ENCODE data around the gene SERPINB8. TPM values are rescaled to one million over a fixed set of nuclear protein-coding genes. Genes with fewer than 3 reads are reported as not detected.
A peak's percentile ranks its signal among the peaks of the same experiment; 100 is the strongest.

Gene SERPINB8
- total and polyA plus RNA-seq, 2 donors (not counting 1 experiment from before 2014, with no cell fraction given), result 14.4 to 22.1 TPM

DNA sequence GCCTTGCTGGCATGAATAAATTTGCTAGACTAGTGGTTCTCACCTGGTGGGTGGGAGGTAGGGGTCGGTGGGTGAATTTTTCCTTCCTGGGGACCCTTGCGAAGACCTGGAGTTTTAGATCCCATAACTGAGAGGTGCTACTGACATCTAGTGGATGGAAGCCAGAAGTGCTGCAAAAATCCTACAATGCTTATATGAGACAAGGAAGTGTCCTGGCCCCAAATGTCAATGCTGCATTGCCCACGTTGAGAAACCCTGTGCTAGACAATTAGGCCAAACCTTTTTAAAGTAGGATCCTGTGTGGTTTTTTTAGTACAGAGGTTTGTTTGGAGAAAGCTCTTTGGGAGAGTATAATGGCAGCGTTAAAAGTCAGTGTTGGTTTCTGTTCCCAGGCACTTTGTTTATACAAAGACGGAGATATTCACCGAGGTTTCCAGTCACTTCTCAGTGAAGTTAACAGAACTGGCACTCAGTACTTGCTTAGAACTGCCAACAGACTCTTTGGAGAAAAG is 9.6 kb downstream of the SERPINB8 start:
- no peak overlapping the region for H3K27ac ChIP-seq (ENCODE audit: low read length in 2 of 2)
- DNase-seq, result peak; percentile 72
- peaks cover 15 to 21% of the 10 kb centered on the region in 2 donors for H3K4me1 ChIP-seq (ENCODE audit: control insufficient read depth in 2 of 2, insufficient read depth in 2 of 2, low read length in 2 of 2)
- H3K9ac ChIP-seq (ENCODE audit: low read length), result no peak overlapping the region
- ChIA-PET CTCF (interaction anchor here (0.9 to 2.0 kb wide), 5 partner anchors 12 to 461 kb away, joined by 3 to 17 read pairs (median 4); no protein-coding TSS in a partner anchor), POLR2A (no interaction called here)
- peaks cover 0 to 39% of the 10 kb centered on the region in 2 experiments for H3K36me3 ChIP-seq (replicated peaks in 1 of 2; ENCODE audit: control extremely low read depth in 1 of 2, control insufficient read depth in 1 of 2, extremely low read depth in 1 of 2, insufficient read depth in 2 of 2, low read length in 1 of 2)
- Mint-ChIP-seq H3K9me3 (ENCODE audit: insufficient read depth) (no peaks in the 10 kb centered on the region), H3K4me3 (no peak overlapping the region), H3K27ac (peak overlapping the region; percentile 1), H3K27me3 (no peaks in the 10 kb centered on the region), H3K4me1 (peaks cover 31% of the 10 kb centered on the region)
- H3K79me2 ChIP-seq (ENCODE audit: control insufficient read depth, insufficient read depth, low read length), result peaks cover 24% of the 10 kb centered on the region
- intact Hi-C loops (cut with micrococcal nuclease), result loop anchor here (1.0 to 10.0 kb wide), 6 partner anchors 9 to 1475 kb away; partner anchors contain the start of gene SERPINB8
- ATAC-seq (ENCODE audit: low read depth), result peak; percentile 80
- H2AFZ ChIP-seq (ENCODE audit: insufficient read depth, low read depth, low read length, poor library complexity, severe bottlenecking), result peak overlapping the region; percentile 12
- TF ChIP-seq, protein P1, sequence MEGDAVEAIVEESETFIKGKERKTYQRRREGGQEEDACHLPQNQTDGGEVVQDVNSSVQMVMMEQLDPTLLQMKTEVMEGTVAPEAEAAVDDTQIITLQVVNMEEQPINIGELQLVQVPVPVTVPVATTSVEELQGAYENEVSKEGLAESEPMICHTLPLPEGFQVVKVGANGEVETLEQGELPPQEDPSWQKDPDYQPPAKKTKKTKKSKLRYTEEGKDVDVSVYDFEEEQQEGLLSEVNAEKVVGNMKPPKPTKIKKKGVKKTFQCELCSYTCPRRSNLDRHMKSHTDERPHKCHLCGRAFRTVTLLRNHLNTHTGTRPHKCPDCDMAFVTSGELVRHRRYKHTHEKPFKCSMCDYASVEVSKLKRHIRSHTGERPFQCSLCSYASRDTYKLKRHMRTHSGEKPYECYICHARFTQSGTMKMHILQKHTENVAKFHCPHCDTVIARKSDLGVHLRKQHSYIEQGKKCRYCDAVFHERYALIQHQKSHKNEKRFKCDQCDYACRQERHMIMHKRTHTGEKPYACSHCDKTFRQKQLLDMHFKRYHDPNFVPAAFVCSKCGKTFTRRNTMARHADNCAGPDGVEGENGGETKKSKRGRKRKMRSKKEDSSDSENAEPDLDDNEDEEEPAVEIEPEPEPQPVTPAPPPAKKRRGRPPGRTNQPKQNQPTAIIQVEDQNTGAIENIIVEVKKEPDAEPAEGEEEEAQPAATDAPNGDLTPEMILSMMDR (IDR thresholded peaks at IDR 0.05), result peak; percentile 91
- no peak for TF ChIP-seq EZH2 (IDR thresholded peaks at IDR 0.05; ENCODE audit: borderline replicate concordance, insufficient read depth, low read depth, low read length, poor library complexity, severe bottlenecking)
- H3K4me3 ChIP-seq (ENCODE audit: control extremely low read depth in 1 of 5, extremely low read depth in 1 of 5, insufficient read depth in 1 of 5, low read depth in 2 of 5, low read length in 4 of 5), result no peak overlapping the region
- no peaks in the 10 kb centered on the region for H3K27me3 ChIP-seq (replicated peaks in 1 of 4; ENCODE audit: control extremely low read depth in 1 of 4, control insufficient read depth in 3 of 4, insufficient read depth in 4 of 4, low read length in 3 of 4)
- no peaks in the 10 kb centered on the region for H4K20me1 ChIP-seq (ENCODE audit: control insufficient read depth, insufficient read depth, low read length, poor library complexity, severe bottlenecking)
- 28% methylated on average over 4 of the region's 6 CpGs for WGBS (ENCODE audit: insufficient coverage)
- H3K9me3 ChIP-seq (ENCODE audit: control extremely low read depth in 1 of 3, control insufficient read depth in 2 of 3, insufficient read depth in 1 of 3, low read length in 2 of 3), result no peaks in the 10 kb centered on the region
- H3K4me2 ChIP-seq (replicated peaks; ENCODE audit: low read depth, low read length, poor library complexity, severe bottlenecking), result no peak overlapping the region

- no peaks in the 10 kb centered on the region for H3K27me3 Mint-ChIP-seq
- WGBS (ENCODE audit: insufficient coverage), result 83% methylated on average over 3 of the region's 7 CpGs
- no peak overlapping the region for H3K27ac Mint-ChIP-seq
- no peaks in the 10 kb centered on the region for H3K27me3 ChIP-seq (replicated peaks in 1 of 4; ENCODE audit: control extremely low read depth in 1 of 4, control insufficient read depth in 3 of 4, insufficient read depth in 4 of 4, low read length in 3 of 4)
- H3K79me2 ChIP-seq (ENCODE audit: control insufficient read depth, insufficient read depth, low read length), result peaks cover 24% of the 10 kb centered on the region
- no peak for ATAC-seq (ENCODE audit: low read depth)
- DNase-seq, result no peak
- TF ChIP-seq, protein P1 (IDR thresholded peaks at IDR 0.05), result no peak
- no peak for TF ChIP-seq EZH2 (IDR thresholded peaks at IDR 0.05; ENCODE audit: borderline replicate concordance, insufficient read depth, low read depth, low read length, poor library complexity, severe bottlenecking)
- H3K9me3 ChIP-seq (ENCODE audit: control extremely low read depth in 1 of 3, control insufficient read depth in 2 of 3, insufficient read depth in 1 of 3, low read length in 2 of 3), result no peaks in the 10 kb centered on the region
- H3K27ac ChIP-seq (ENCODE audit: low read length in 2 of 2), result no peak overlapping the region
- H4K20me1 ChIP-seq (ENCODE audit: control insufficient read depth, insufficient read depth, low read length, poor library complexity, severe bottlenecking), result no peaks in the 10 kb centered on the region
- no peak overlapping the region for H2AFZ ChIP-seq (ENCODE audit: insufficient read depth, low read depth, low read length, poor library complexity, severe bottlenecking)
- H3K9ac ChIP-seq (ENCODE audit: low read length), result no peak overlapping the region
- peaks cover 9 to 15% of the 10 kb centered on the region in 2 donors for H3K4me1 ChIP-seq (ENCODE audit: control insufficient read depth in 2 of 2, insufficient read depth in 2 of 2, low read length in 2 of 2)
- ChIA-PET POLR2A (no interaction called here), CTCF (interaction anchor here (0.9 to 2.0 kb wide), 6 partner anchors 12 to 461 kb away, joined by 3 to 17 read pairs (median 4); no protein-coding TSS in a partner anchor)
- intact Hi-C loops (cut with micrococcal nuclease), result no loop called here
- no peak overlapping the region for H3K4me3 Mint-ChIP-seq
- H3K4me1 Mint-ChIP-seq, result peaks cover 26% of the 10 kb centered on the region
- no peak overlapping the region for H3K4me3 ChIP-seq (ENCODE audit: control extremely low read depth in 1 of 5, extremely low read depth in 1 of 5, insufficient read depth in 1 of 5, low read depth in 2 of 5, low read length in 4 of 5)
- no peaks in the 10 kb centered on the region for H3K9me3 Mint-ChIP-seq (ENCODE audit: insufficient read depth)
- no peak overlapping the region for H3K4me2 ChIP-seq (replicated peaks; ENCODE audit: low read depth, low read length, poor library complexity, severe bottlenecking)
- H3K36me3 ChIP-seq (replicated peaks in 1 of 2; ENCODE audit: control extremely low read depth in 1 of 2, control insufficient read depth in 1 of 2, extremely low read depth in 1 of 2, insufficient read depth in 2 of 2, low read length in 1 of 2), result peaks cover 0 to 40% of the 10 kb centered on the region in 2 experiments
Observed at GRCh38 chr18:63980027-63980426, 10.1 kb downstream of the SERPINB8 start.
